GM12891 (cell line): ENCODE measurements around the gene SLC7A10.

Experiments used
- POLR2A ChIP-seq: IDR thresholded peaks from 2 replicates; pipeline ENCODE4 v1.6.1; 2011; ENCODE audit warnings: low read depth, low read length, control low read depth
- POLR2AphosphoS5 ChIP-seq: IDR thresholded peaks from 2 replicates; pipeline ENCODE4 v1.6.1; 2011; ENCODE audit warnings: low read depth, low read length, control low read depth

- TF ChIP-seq POLR2A (no peak), POLR2AphosphoS5 (no peak)
These were observed 39.3 kb upstream of the SLC7A10 start for GRCh38 chr19:33264881-33265445.
